WTC11 (cell line): ENCODE measurements around the gene TIMP2. TPM values are rescaled to one million over a fixed set of nuclear protein-coding genes. Genes with fewer than 3 reads are reported as not detected.

ENCODE experiments used
- ATAC-seq: fragments of 200-7000 bp; cut with Tn5 transposase; 2 replicates; pipeline ENCODE4 v1.10.0; 2021; ENCODE audit warnings: mild to moderate bottlenecking, moderate library complexity
- CTCF ChIA-PET: fragments of 300-600 bp; sonication (Branson Sonifier 250); formaldehyde crosslinking; loops from one replicate; lab custom pipeline; 2021; ENCODE audit warnings: antibody characterized with exemption; lab: Charles Lee
- POLR2A ChIA-PET: fragments of 350-600 bp; sonication (Branson Sonifier 250); formaldehyde crosslinking; loops from one replicate; lab custom pipeline; 2021; ENCODE audit warnings: antibody characterized with exemption; lab: Charles Lee
- DNase-seq: peaks from one replicate; pipeline ENCODE4 v3.0.0; 2021; ENCODE audit warnings: low spot score
- H3K27ac Mint-ChIP-seq: 2 replicates; pipeline ENCODE4 v1.8.0; 2021; ENCODE audit warnings: mixed read lengths
- H3K27me3 Mint-ChIP-seq: 2 replicates; pipeline ENCODE4 v1.8.0; 2021; ENCODE audit warnings: low read depth, mild to moderate bottlenecking, moderate library complexity, mixed read lengths
- H3K36me3 Mint-ChIP-seq: 2 replicates; pipeline ENCODE4 v1.8.0; 2021; ENCODE audit warnings: mixed read lengths
- H3K4me1 Mint-ChIP-seq: 2 replicates; pipeline ENCODE4 v1.8.0; 2022; ENCODE audit warnings: mixed read lengths
- H3K4me3 Mint-ChIP-seq: 2 replicates; pipeline ENCODE4 v1.8.0; 2021; ENCODE audit warnings: mild to moderate bottlenecking, moderate library complexity, mixed read lengths
- H3K9me3 Mint-ChIP-seq: 2 replicates; pipeline ENCODE4 v1.8.0; 2021; ENCODE audit warnings: mixed read lengths
- CDX4 ChIP-seq: fragments of 250-450 bp; sonication (Bioruptor Pico); IDR thresholded peaks from 2 replicates; pipeline ENCODE4 v1.9.0; 2021; ENCODE audit warnings: moderate library complexity, mild to moderate bottlenecking, inconsistent platforms, borderline replicate concordance
- EMX1 ChIP-seq: fragments of 250-450 bp; sonication (Bioruptor Pico); IDR thresholded peaks from 2 replicates; pipeline ENCODE4 v1.8.0; 2021; ENCODE audit warnings: mild to moderate bottlenecking
- ERG ChIP-seq: fragments of 250-450 bp; sonication (Bioruptor Pico); IDR thresholded peaks from 2 replicates; pipeline ENCODE4 v1.8.0; 2021; ENCODE audit warnings: mild to moderate bottlenecking
- JAZF1 ChIP-seq: fragments of 250-450 bp; sonication (Bioruptor Pico); IDR thresholded peaks from 2 replicates; pipeline ENCODE4 v1.9.0; 2021; ENCODE audit warnings: moderate library complexity, mild to moderate bottlenecking, inconsistent platforms
- JUN ChIP-seq: sonication (generic); formaldehyde crosslinking; IDR thresholded peaks from 2 replicates; pipeline ENCODE4 v1.8.0; 2023; ENCODE audit warnings: mild to moderate bottlenecking, missing genetic modification reagents
- MYBL2 ChIP-seq: sonication (generic); formaldehyde crosslinking; IDR thresholded peaks from 2 replicates; pipeline ENCODE4 v1.8.1; 2023; ENCODE audit warnings: mild to moderate bottlenecking, moderate library complexity, missing genetic modification reagents
- NFYB ChIP-seq: sonication (generic); formaldehyde crosslinking; conservative IDR thresholded peaks from 2 replicates; pipeline ENCODE4 v1.8.0; 2022; ENCODE audit warnings: low read depth, missing genetic modification reagents
- NR1H2 ChIP-seq: sonication (generic); formaldehyde crosslinking; IDR thresholded peaks from 2 replicates; pipeline ENCODE4 v1.9.0; 2021; ENCODE audit warnings: mild to moderate bottlenecking, moderate library complexity, missing genetic modification reagents
- NR2C2 ChIP-seq: sonication (generic); formaldehyde crosslinking; IDR thresholded peaks from 2 replicates; pipeline ENCODE4 v1.8.0; 2022; ENCODE audit warnings: mild to moderate bottlenecking, missing genetic modification reagents
- PRDM15 ChIP-seq: sonication (generic); formaldehyde crosslinking; IDR thresholded peaks from 2 replicates; pipeline ENCODE4 v1.8.0; 2022; ENCODE audit warnings: missing genetic modification reagents
- PREB ChIP-seq: sonication (generic); formaldehyde crosslinking; IDR thresholded peaks from 2 replicates; pipeline ENCODE4 v1.8.1; 2022; ENCODE audit warnings: mild to moderate bottlenecking, missing genetic modification reagents, moderate library complexity, borderline replicate concordance
- SMAD3 ChIP-seq: sonication (generic); formaldehyde crosslinking; IDR thresholded peaks from 2 replicates; pipeline ENCODE4 v1.8.0; 2022; ENCODE audit warnings: missing genetic modification reagents, mild to moderate bottlenecking, borderline replicate concordance
- SMAD4 ChIP-seq: sonication (generic); formaldehyde crosslinking; IDR thresholded peaks from 2 replicates; pipeline ENCODE4 v1.8.0; 2022; ENCODE audit warnings: mild to moderate bottlenecking, missing genetic modification reagents
- SOX15 ChIP-seq: fragments of 250-450 bp; sonication (Bioruptor Pico); IDR thresholded peaks from 2 replicates; pipeline ENCODE4 v1.9.0; 2021; ENCODE audit warnings: mild to moderate bottlenecking
- STAT6 ChIP-seq: sonication (generic); formaldehyde crosslinking; conservative IDR thresholded peaks from 2 replicates; pipeline ENCODE4 v1.8.1; 2023; ENCODE audit warnings: mild to moderate bottlenecking, low read depth, missing genetic modification reagents, moderate library complexity
- TEAD1 ChIP-seq: sonication (generic); formaldehyde crosslinking; IDR thresholded peaks from 2 replicates; pipeline ENCODE4 v1.8.0; 2022; ENCODE audit warnings: mild to moderate bottlenecking, missing genetic modification reagents
- TP53 ChIP-seq: sonication (generic); formaldehyde crosslinking; IDR thresholded peaks from 2 replicates; pipeline ENCODE4 v1.8.1; 2023; ENCODE audit warnings: mild to moderate bottlenecking, missing genetic modification reagents
- USF1 ChIP-seq: sonication (generic); formaldehyde crosslinking; IDR thresholded peaks from 2 replicates; pipeline ENCODE4 v1.8.0; 2022; ENCODE audit warnings: mild to moderate bottlenecking, missing genetic modification reagents
- ZMAT4 ChIP-seq: fragments of 250-450 bp; sonication (Bioruptor Pico); IDR thresholded peaks from 2 replicates; pipeline ENCODE4 v1.9.0; 2021; ENCODE audit warnings: mild to moderate bottlenecking
- ZNF121 ChIP-seq: sonication (generic); formaldehyde crosslinking; IDR thresholded peaks from 2 replicates; pipeline ENCODE4 v1.8.0; 2023; ENCODE audit warnings: missing genetic modification reagents
- ZSCAN18 ChIP-seq: fragments of 250-450 bp; sonication (Bioruptor Pico); IDR thresholded peaks from 2 replicates; pipeline ENCODE4 v2.1.2; 2022; ENCODE audit warnings: mild to moderate bottlenecking, moderate library complexity
- total RNA-seq: library from RNA; stranded (reverse); gene quantifications from 3 replicates; pipeline ENCODE4 v1.2.3, GENCODE V29; 2021

Gene TIMP2
- total RNA-seq, 1 experiment from 2014 or later, result 37.1 TPM

- ChIA-PET POLR2A (interaction anchor here (0.6 kb wide), 1 partner anchor 390 kb away, joined by 3 read pairs; no protein-coding TSS in a partner anchor), CTCF (interaction anchor here (0.6 to 2.1 kb wide), 6 partner anchors 9 to 789 kb away, joined by 3 to 10 read pairs (median 3); partner anchors contain the start of gene LGALS3BP)
- no peak for TF ChIP-seq NR2C2
- TF ChIP-seq TP53 (CRISPR knock-in tag), result no peak
- TF ChIP-seq ZSCAN18, result no peak
- no peak for TF ChIP-seq PREB (CRISPR knock-in tag)
- TF ChIP-seq STAT6 (CRISPR knock-in tag), result no peak
- TF ChIP-seq USF1, result no peak
- TF ChIP-seq ZNF121 (CRISPR knock-in tag), result no peak
- TF ChIP-seq SOX15 (CRISPR knock-in tag), result no peak
- H3K4me3 Mint-ChIP-seq, result no peak overlapping the region
- DNase-seq (no peak), ATAC-seq (no peak)
- H3K27ac Mint-ChIP-seq, result no peak overlapping the region
- H3K36me3 Mint-ChIP-seq, result no peaks in the 10 kb centered on the region
- no peaks in the 10 kb centered on the region for H3K9me3 Mint-ChIP-seq
- H3K4me1 Mint-ChIP-seq, result no peaks in the 10 kb centered on the region
- H3K27me3 Mint-ChIP-seq, result no peaks in the 10 kb centered on the region; the same call in 1 of the 2 replicates
Observed at GRCh38 chr17:78965491-78965924, 40.3 kb upstream of the TIMP2 start.

GRCh38 chr17:78963378-78963777, 38.2 kb upstream of the TIMP2 start:
- no peak overlapping the region for H3K4me3 Mint-ChIP-seq
- H3K9me3 Mint-ChIP-seq, result no peaks in the 10 kb centered on the region
- no peaks in the 10 kb centered on the region for H3K27me3 Mint-ChIP-seq
- no peak overlapping the region for H3K27ac Mint-ChIP-seq
- ChIA-PET CTCF (interaction anchor here (1.9 kb wide), 1 partner anchor 98 kb away, joined by 6 read pairs; no protein-coding TSS in a partner anchor), POLR2A (no interaction called here)
- DNase-seq, result no peak
- no peak for ATAC-seq
- H3K36me3 Mint-ChIP-seq, result no peaks in the 10 kb centered on the region
- H3K4me1 Mint-ChIP-seq, result no peaks in the 10 kb centered on the region
- TF ChIP-seq ERG (CRISPR knock-in tag) (no peak), TP53 (CRISPR knock-in tag) (no peak), JAZF1 (CRISPR knock-in tag) (no peak), ZSCAN18 (no peak), TEAD1 (CRISPR knock-in tag) (no peak), EMX1 (CRISPR knock-in tag) (no peak), CDX4 (CRISPR knock-in tag) (no peak), MYBL2 (CRISPR knock-in tag) (no peak), NFYB (CRISPR knock-in tag) (no peak), SMAD4 (CRISPR knock-in tag) (no peak), NR1H2 (CRISPR knock-in tag) (no peak), ZMAT4 (no peak), PRDM15 (CRISPR knock-in tag) (no peak), SMAD3 (no peak), JUN (no peak)
